ENCODE measurements around the gene ARID1B.

DNA sequence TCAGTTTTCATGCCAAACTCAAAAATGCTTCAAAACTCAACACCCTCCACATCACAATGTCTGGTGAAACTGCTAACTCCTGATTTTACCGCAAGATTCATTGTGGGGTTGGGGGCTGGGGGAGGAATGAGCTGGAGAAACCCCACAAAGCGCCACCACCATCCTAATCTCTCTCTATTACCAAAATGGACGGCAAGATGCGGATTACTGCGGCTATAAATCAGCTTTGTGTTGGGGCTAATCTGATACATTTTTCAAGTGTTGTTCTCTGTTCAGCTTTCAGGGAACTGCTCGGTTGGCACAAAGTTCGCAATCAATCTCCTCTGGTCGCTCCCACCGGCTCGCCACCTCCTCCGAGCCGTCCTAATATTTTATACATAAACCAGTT lies 462.5 kb downstream of the ARID1B start:
- TF ChIP-seq, protein P1, sequence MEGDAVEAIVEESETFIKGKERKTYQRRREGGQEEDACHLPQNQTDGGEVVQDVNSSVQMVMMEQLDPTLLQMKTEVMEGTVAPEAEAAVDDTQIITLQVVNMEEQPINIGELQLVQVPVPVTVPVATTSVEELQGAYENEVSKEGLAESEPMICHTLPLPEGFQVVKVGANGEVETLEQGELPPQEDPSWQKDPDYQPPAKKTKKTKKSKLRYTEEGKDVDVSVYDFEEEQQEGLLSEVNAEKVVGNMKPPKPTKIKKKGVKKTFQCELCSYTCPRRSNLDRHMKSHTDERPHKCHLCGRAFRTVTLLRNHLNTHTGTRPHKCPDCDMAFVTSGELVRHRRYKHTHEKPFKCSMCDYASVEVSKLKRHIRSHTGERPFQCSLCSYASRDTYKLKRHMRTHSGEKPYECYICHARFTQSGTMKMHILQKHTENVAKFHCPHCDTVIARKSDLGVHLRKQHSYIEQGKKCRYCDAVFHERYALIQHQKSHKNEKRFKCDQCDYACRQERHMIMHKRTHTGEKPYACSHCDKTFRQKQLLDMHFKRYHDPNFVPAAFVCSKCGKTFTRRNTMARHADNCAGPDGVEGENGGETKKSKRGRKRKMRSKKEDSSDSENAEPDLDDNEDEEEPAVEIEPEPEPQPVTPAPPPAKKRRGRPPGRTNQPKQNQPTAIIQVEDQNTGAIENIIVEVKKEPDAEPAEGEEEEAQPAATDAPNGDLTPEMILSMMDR (IDR thresholded peaks at IDR 0.05), result no peak
- TF ChIP-seq POLR2AphosphoS5 (IDR thresholded peaks at IDR 0.05) (no peak), EP300 (IDR thresholded peaks at IDR 0.05) (no peak), POLR2A (IDR thresholded peaks at IDR 0.05) (no peak)
